Tibial nerve (tissue), 4 donors: ENCODE data around the gene AP1G2. TPM values are rescaled to one million over a fixed set of nuclear protein-coding genes. Genes with fewer than 3 reads are reported as not detected.

Source experiments
- DNase-seq, 2 donors: peaks; one replicate each; pipeline ENCODE4 v3.0.0-alpha.2; 2019; ENCODE audit warnings: low spot score in 2 of 2
- H3K27ac ChIP-seq, 4 donors: fragments of 200-600 bp; sonication (generic) in 3 of 4; one replicate each; pipeline ENCODE4 v1.5.1; 2017 to 2019; ENCODE audit warnings: mild to moderate bottlenecking in 1 of 4
- H3K27me3 ChIP-seq, 2 donors: fragments of 200-600 bp; sonication (generic) in 1 of 2; one replicate each; pipeline versions ENCODE4 v1.5.1 to v1.6.0; 2017 to 2019
- H3K36me3 ChIP-seq, 3 donors: fragments of 200-600 bp; sonication (generic); one replicate each; pipeline ENCODE4 v1.5.1; 2018 to 2019
- H3K4me1 ChIP-seq, 4 donors: fragments of 200-600 bp; sonication (generic) in 3 of 4; one replicate each; pipeline ENCODE4 v1.5.1; 2017 to 2019
- H3K4me3 ChIP-seq, 4 donors: fragments of 200-600 bp; sonication (generic) in 3 of 4; one replicate each; pipeline ENCODE4 v1.5.1; 2017 to 2019; ENCODE audit warnings: mild to moderate bottlenecking in 1 of 4, moderate library complexity in 1 of 4
- H3K9me3 ChIP-seq, 4 donors: fragments of 200-600 bp; sonication (generic) in 3 of 4; one replicate each; pipeline ENCODE4 v1.5.1; 2017 to 2019
- EP300 ChIP-seq, 2 donors: sonication (generic); formaldehyde crosslinking; IDR thresholded peaks; one replicate each; pipeline ENCODE4 v1.6.1; 2017; ENCODE audit warnings: antibody characterized with exemption in 2 of 2, mild to moderate bottlenecking in 1 of 2
- POLR2A ChIP-seq, 2 donors: fragments of 450-650 bp; IDR thresholded peaks; one replicate each; pipeline ENCODE4 v1.6.1; 2017; ENCODE audit warnings: antibody characterized with exemption in 2 of 2, mild to moderate bottlenecking in 2 of 2, moderate library complexity in 2 of 2
- WGBS, 2 donors: methylation state at CpG; one replicate each; pipeline ENCODE4 v1.1.5; 2018; 5-methylcytosine and 5-hydroxymethylcytosine counted together
- total RNA-seq, 4 donors: library from RNA; depleted of rRNA; stranded (reverse); fragments of >200 nt; gene quantifications; one replicate each; pipeline ENCODE4 v1.1.0, GENCODE V29; 2016
- TF ChIP-seq, protein P1 (sequence below), 5 experiments: fragments of 200-600 bp in 3 of 5; fragments of 450-650 bp in 2 of 5; sonication (generic) in 3 of 5; IDR thresholded peaks; one replicate each; pipeline ENCODE4 v1.5.1; 2016 to 2019; ENCODE audit warnings: antibody characterized with exemption in 5 of 5, mild to moderate bottlenecking in 3 of 5, moderate library complexity in 2 of 5

The AP1G2 gene
- total RNA-seq, 4 donors from 2014 or later = 30.2 to 76.8 (median 52.0) TPM

DNA sequence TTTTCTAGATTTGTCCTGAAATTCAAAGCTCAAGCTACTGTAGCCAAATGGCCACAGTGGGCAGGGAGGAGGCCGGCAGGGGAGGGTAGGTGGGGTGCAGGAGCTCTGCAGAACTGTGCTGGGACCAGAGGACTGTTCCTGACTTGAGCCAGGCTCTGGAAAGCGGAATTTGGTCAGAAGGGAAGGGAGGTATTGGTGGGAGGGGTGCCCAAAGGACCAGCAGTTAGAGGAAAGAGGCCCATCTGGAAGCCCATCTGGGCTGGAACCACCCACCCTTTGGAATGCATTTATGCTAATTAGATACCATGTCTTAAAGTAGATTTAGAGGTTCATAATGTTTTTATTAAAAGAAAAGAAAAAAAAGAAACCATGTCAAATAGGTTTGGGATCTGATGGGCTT, 35.5 kb upstream of the AP1G2 start:
- Histone ChIP-seq H3K4me3 (no peak overlapping the region), H3K27me3 (no peaks in the 10 kb centered on the region), H3K4me1 (no peaks in the 10 kb centered on the region), H3K9me3 (peaks cover 0 to 3% (median 0%) of the 10 kb centered on the region in 4 donors), H3K36me3 (no peaks in the 10 kb centered on the region), H3K27ac (no peak overlapping the region)
- no peak for TF ChIP-seq POLR2A (IDR thresholded peaks at IDR 0.05)
- TF ChIP-seq, protein P1, sequence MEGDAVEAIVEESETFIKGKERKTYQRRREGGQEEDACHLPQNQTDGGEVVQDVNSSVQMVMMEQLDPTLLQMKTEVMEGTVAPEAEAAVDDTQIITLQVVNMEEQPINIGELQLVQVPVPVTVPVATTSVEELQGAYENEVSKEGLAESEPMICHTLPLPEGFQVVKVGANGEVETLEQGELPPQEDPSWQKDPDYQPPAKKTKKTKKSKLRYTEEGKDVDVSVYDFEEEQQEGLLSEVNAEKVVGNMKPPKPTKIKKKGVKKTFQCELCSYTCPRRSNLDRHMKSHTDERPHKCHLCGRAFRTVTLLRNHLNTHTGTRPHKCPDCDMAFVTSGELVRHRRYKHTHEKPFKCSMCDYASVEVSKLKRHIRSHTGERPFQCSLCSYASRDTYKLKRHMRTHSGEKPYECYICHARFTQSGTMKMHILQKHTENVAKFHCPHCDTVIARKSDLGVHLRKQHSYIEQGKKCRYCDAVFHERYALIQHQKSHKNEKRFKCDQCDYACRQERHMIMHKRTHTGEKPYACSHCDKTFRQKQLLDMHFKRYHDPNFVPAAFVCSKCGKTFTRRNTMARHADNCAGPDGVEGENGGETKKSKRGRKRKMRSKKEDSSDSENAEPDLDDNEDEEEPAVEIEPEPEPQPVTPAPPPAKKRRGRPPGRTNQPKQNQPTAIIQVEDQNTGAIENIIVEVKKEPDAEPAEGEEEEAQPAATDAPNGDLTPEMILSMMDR (IDR thresholded peaks at IDR 0.05) = no peak
- no peak for TF ChIP-seq EP300 (IDR thresholded peaks at IDR 0.05)
- 80 to 85% methylated on average over 2 of the region's 2 CpGs for WGBS, 2 donors
- DNase-seq = no peak

DNA sequence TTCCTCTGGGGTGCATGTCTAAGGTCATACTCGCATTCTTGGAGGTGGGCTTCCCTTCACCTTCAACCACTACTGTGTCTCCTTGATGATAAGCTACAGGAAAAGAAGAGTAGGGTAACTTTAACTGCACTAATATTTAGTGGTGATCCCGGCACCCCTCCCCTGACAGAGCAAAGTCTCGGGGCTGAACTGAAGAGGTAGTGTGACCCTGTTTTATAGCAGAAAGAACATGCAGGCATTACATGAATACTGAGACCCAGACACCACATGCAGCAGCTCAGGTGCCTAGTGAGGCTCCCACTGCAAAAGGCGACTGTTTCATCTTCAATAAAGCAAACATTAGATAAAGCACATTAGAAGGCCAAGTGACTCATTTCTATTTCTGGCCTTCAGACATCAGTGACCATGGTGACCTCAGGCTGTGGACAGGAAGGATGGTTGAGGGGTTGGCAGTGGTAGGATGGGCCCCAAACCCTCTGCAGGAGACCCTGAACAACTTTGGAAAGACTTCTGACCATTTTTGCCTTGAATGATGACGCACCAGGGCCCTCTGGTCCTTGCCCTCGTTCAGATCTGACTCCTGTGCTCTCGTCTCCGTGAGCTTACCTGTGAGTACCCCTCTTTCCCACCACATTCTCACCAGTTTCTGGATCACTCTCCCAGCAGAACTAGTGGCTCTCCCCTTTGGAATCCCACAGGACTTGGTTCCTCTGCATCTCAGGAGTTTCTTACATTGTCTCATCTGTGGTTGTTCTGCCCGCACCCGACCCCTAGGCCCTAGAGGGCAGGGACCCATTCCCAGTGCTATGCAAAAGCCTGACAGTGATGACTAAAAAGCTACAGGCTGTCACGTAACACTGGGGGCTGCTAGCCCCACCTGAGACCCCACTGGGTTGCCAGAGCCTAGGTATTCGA, 34.8 kb upstream of the AP1G2 start:
- no peaks in the 10 kb centered on the region for H3K36me3 ChIP-seq
- no peak overlapping the region for H3K27ac ChIP-seq
- H3K4me3 ChIP-seq = no peak overlapping the region
- WGBS, 2 donors = 87% methylated on average over 12 of the region's 12 CpGs
- TF ChIP-seq EP300 (IDR thresholded peaks at IDR 0.05) = no peak
- TF ChIP-seq, protein P1 (IDR thresholded peaks at IDR 0.05) = no peak
- TF ChIP-seq POLR2A (IDR thresholded peaks at IDR 0.05) = no peak
- no peaks in the 10 kb centered on the region for H3K27me3 ChIP-seq
- no peak for DNase-seq
- H3K4me1 ChIP-seq = no peaks in the 10 kb centered on the region
- peaks cover 0 to 3% (median 0%) of the 10 kb centered on the region in 4 donors for H3K9me3 ChIP-seq

DNA sequence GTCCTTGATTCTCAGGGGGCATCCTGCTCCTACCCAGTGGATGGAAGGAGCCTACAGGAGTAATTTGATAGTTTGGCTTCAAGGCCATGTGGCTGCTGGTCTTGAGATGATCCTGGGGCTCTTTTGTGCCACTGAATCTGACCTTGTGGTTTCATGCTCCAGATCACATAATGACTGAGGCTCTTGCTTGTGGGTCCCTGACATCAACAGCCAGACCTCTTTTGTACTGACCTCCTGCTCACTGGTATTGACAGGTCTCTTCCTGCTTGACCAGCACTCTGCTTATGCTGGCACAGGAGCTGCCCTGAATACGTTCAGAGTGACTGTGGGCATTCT, 34.2 kb upstream of the AP1G2 start:
- no peak for DNase-seq
- Histone ChIP-seq H3K27me3 (no peaks in the 10 kb centered on the region), H3K4me1 (no peaks in the 10 kb centered on the region), H3K36me3 (no peaks in the 10 kb centered on the region), H3K9me3 (peaks cover 0 to 3% (median 0%) of the 10 kb centered on the region in 4 donors), H3K4me3 (no peak overlapping the region), H3K27ac (no peak overlapping the region)
- WGBS, 2 donors = 23 to 33% methylated on average over 1 of the region's 1 CpG
- TF ChIP-seq EP300 (IDR thresholded peaks at IDR 0.05) = no peak
- TF ChIP-seq, protein P1 (IDR thresholded peaks at IDR 0.05) = no peak
- no peak for TF ChIP-seq POLR2A (IDR thresholded peaks at IDR 0.05)

DNA sequence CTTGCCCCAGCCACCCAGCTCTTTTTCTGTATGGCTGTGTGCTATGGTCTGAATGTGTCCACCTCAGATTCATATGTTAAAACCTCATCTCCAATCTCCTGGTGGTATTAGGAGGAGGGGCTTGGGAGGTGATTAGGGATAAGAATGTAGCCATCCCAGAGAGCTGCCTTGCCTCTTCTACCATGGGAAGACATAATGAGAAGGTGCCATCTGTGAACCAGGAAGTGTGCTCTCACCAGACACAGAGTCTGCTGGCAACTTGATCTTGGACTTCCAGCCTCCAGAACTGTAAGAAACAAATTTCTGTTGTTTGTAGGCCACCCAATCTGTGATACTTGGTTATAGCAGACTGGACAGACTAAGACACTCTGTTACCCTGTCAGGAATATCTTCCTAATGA, 33.8 kb upstream of the AP1G2 start:
- Histone ChIP-seq H3K9me3 (peaks cover 0 to 3% (median 0%) of the 10 kb centered on the region in 4 donors), H3K36me3 (no peaks in the 10 kb centered on the region), H3K4me3 (no peak overlapping the region), H3K4me1 (no peaks in the 10 kb centered on the region), H3K27me3 (no peaks in the 10 kb centered on the region), H3K27ac (no peak overlapping the region)
- DNase-seq = no peak
- no peak for TF ChIP-seq POLR2A (IDR thresholded peaks at IDR 0.05)
- TF ChIP-seq EP300 (IDR thresholded peaks at IDR 0.05) = no peak
- TF ChIP-seq, protein P1 (IDR thresholded peaks at IDR 0.05) = no peak

DNA sequence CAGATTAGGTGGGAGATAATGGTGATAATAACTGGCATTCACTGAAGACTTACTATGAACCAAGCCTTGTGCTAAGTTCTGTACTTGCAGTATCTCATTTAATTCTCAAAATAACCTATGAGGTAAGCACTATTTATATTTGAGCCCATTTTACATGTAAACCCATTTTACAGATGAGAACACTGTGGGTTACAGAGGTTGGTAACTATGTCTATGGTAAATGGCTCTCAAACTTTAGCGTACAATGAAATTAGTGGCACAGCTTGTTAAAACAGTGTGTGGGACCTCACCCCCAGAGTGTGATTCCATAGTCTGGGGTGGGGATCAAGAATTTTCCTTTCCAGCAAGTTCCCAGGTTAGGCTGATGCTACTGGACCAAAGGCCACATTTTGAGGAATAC, 33.2 kb upstream of the AP1G2 start:
- 94 to 100% methylated on average over 1 of the region's 1 CpG for WGBS, 2 donors
- no peaks in the 10 kb centered on the region for H3K4me1 ChIP-seq
- H3K27me3 ChIP-seq = no peaks in the 10 kb centered on the region
- peaks cover 0 to 3% (median 0%) of the 10 kb centered on the region in 4 donors for H3K9me3 ChIP-seq
- no peaks in the 10 kb centered on the region for H3K36me3 ChIP-seq
- H3K27ac ChIP-seq = no peak overlapping the region
- DNase-seq = no peak
- no peak for TF ChIP-seq POLR2A (IDR thresholded peaks at IDR 0.05)
- TF ChIP-seq, protein P1 (IDR thresholded peaks at IDR 0.05) = no peak
- TF ChIP-seq EP300 (IDR thresholded peaks at IDR 0.05) = no peak
- H3K4me3 ChIP-seq = no peak overlapping the region
